Activated CD4-positive, alpha-beta T cell treated with anti-CD3 and anti-CD28 coated beads for 48 hours (primary cell): ENCODE measurements around the gene SLC25A29.
"Not testable (repeated sequence)": the region's sequence is repeated elsewhere in the genome, so short reads cannot be mapped to it uniquely, and the experiment has no call there.

Experiments
- DNase-seq: peaks from one replicate; pipeline ENCODE4 v3.0.0-alpha.2; 2020

Gene SLC25A29

GRCh38 chr14:100330388-100330931 is 24.2 kb upstream of the SLC25A29 start:
- no peak for DNase-seq

- DNase-seq: no peak
These were observed 23.7 kb upstream of the SLC25A29 start for GRCh38 chr14:100330007-100330344.

- DNase-seq: no peak
These were observed 23.2 kb upstream of the SLC25A29 start for GRCh38 chr14:100329233-100330006.

- DNase-seq: no peak
These were observed 22.4 kb upstream of the SLC25A29 start for GRCh38 chr14:100328495-100329163.

- DNase-seq: no peak
These were observed 20.9 kb upstream of the SLC25A29 start for GRCh38 chr14:100327128-100327527.

GRCh38 chr14:100325958-100326357 is 19.7 kb upstream of the SLC25A29 start:
- no peak for DNase-seq

GRCh38 chr14:100325231-100325632 is 19.0 kb upstream of the SLC25A29 start:
- DNase-seq: no peak

- DNase-seq: no peak
These were observed 17.7 kb upstream of the SLC25A29 start for GRCh38 chr14:100323942-100324307.

GRCh38 chr14:100323121-100323941 is 17.1 kb upstream of the SLC25A29 start, which contains the start of gene SLC25A47:
SLC25A47 (plus strand) TSS chr14:100323339; CDS start chr14:100323415, 76 bp downstream.
- no peak for DNase-seq

- DNase-seq: no peak
These were observed 16.1 kb upstream of the SLC25A29 start for GRCh38 chr14:100322138-100322957.

- DNase-seq: no peak
These were observed 15.4 kb upstream of the SLC25A29 start for GRCh38 chr14:100321473-100322137.

- no peak for DNase-seq
These were observed 14.1 kb upstream of the SLC25A29 start for GRCh38 chr14:100320157-100320856.

GRCh38 chr14:100317912-100318808 is 11.9 kb upstream of the SLC25A29 start:
- peak; percentile 83 for DNase-seq

- DNase-seq: no peak
These were observed 11.1 kb upstream of the SLC25A29 start for GRCh38 chr14:100317389-100317788.

- no peak for DNase-seq
These were observed 8.5 kb upstream of the SLC25A29 start for GRCh38 chr14:100314724-100315123.

GRCh38 chr14:100313464-100314230 is 7.4 kb upstream of the SLC25A29 start:
- DNase-seq: no peak

- DNase-seq: no peak
These were observed 6.7 kb upstream of the SLC25A29 start for GRCh38 chr14:100312877-100313400.

GRCh38 chr14:100312110-100312876 is 6.0 kb upstream of the SLC25A29 start:
- not testable (repeated sequence) for DNase-seq
